HepG2 (cell line): ENCODE data around the gene AGXT. TPM values are rescaled to one million over a fixed set of nuclear protein-coding genes. Genes with fewer than 3 reads are reported as not detected.

ENCODE experiments used
- FIP1L1 ChIP-seq: fragments of 200-400 bp; formaldehyde crosslinking; IDR thresholded peaks from 2 replicates; pipeline ENCODE4 v1.6.1; 2018; ENCODE audit warnings: low read depth, mild to moderate bottlenecking, low read length, moderate library complexity, borderline replicate concordance; ENCODE audit not compliant: insufficient read depth
- GFI1 ChIP-seq: sonication (generic); formaldehyde crosslinking; IDR thresholded peaks from 2 replicates; pipeline ENCODE4 v1.5.0; 2020; ENCODE audit warnings: missing genetic modification reagents, mild to moderate bottlenecking, borderline replicate concordance
- KMT2A ChIP-seq: sonication (generic); formaldehyde crosslinking; IDR thresholded peaks from 2 replicates; pipeline ENCODE4 v1.4.0; 2020; ENCODE audit warnings: missing genetic modification reagents
- MEF2D ChIP-seq: sonication (generic); formaldehyde crosslinking; IDR thresholded peaks from 2 replicates; pipeline ENCODE4 v1.5.1; 2020; ENCODE audit warnings: mild to moderate bottlenecking, missing genetic modification reagents
- POLR2AphosphoS2 ChIP-seq: IDR thresholded peaks from 2 replicates; pipeline ENCODE4 v1.6.1; 2011; ENCODE audit warnings: low read depth, low read length, improper control_type of control experiment
- PRMT3 ChIP-seq: sonication (generic); formaldehyde crosslinking; IDR thresholded peaks from 2 replicates; pipeline ENCODE4 v1.8.1; 2022; ENCODE audit warnings: low read depth, mild to moderate bottlenecking, moderate library complexity, missing genetic modification reagents, borderline replicate concordance
- ZBTB42 ChIP-seq: sonication (generic); formaldehyde crosslinking; IDR thresholded peaks from 2 replicates; pipeline ENCODE4 v1.5.0; 2020; ENCODE audit warnings: mild to moderate bottlenecking, missing genetic modification reagents
- ZFP36 ChIP-seq: fragments of 150-350 bp; IDR thresholded peaks from 2 replicates; pipeline ENCODE4 v1.6.1; 2018; ENCODE audit warnings: borderline replicate concordance, low read length, low read depth; ENCODE audit not compliant: partially characterized antibody
- ZNF251 ChIP-seq: sonication (generic); formaldehyde crosslinking; IDR thresholded peaks from 2 replicates; pipeline ENCODE4 v1.9.0; 2021; ENCODE audit warnings: mild to moderate bottlenecking, missing genetic modification reagents
- ZNF33A ChIP-seq: sonication (generic); formaldehyde crosslinking; IDR thresholded peaks from 2 replicates; pipeline ENCODE4 v1.5.1; 2020; ENCODE audit warnings: missing genetic modification reagents, mild to moderate bottlenecking, moderate library complexity, borderline replicate concordance
- ZNF484 ChIP-seq: sonication (generic); formaldehyde crosslinking; IDR thresholded peaks from 2 replicates; pipeline ENCODE4 v1.5.1; 2020; ENCODE audit warnings: mild to moderate bottlenecking, low read depth, missing genetic modification reagents, borderline replicate concordance
- polyA plus RNA-seq, 8 experiments: library from polyadenylated mRNA; depleted of rRNA in 3 of 8; stranded (reverse) in 7 of 8; unstranded in 1 of 8; fragments of >200 nt; fragmentation: Illumina TruSeq in 4 of 8; extraction: Trizol in 4 of 8; gene quantifications; 2 replicates each; pipeline versions ENCODE4 v1.2.1 to v1.2.3, GENCODE V29; 2011 to 2016; ENCODE audit warnings: low read depth in 4 of 8, missing spikeins in 1 of 8, mixed read lengths in 1 of 8; ENCODE audit not compliant: insufficient read depth in 1 of 8
- total RNA-seq, 5 experiments: library from RNA; depleted of rRNA; stranded (reverse); fragments of >200 nt; fragmentation: Illumina TruSeq; extraction: Trizol; gene quantifications; 2 replicates each; pipeline ENCODE4 v1.2.3, GENCODE V29; 2016; ENCODE audit warnings: low read depth in 1 of 5
- TF ChIP-seq, protein P1 (sequence below): sonication (generic); formaldehyde crosslinking; IDR thresholded peaks from 2 replicates; pipeline ENCODE4 v1.8.0; 2022; ENCODE audit warnings: low read depth, missing genetic modification reagents
- TF ChIP-seq, protein P2 (sequence below): sonication (generic); formaldehyde crosslinking; IDR thresholded peaks from 2 replicates; pipeline ENCODE4 v1.4.0; 2020; ENCODE audit warnings: missing genetic modification reagents
- TF ChIP-seq, protein P3 (sequence below): sonication (generic); formaldehyde crosslinking; IDR thresholded peaks from 2 replicates; pipeline ENCODE4 v1.9.0; 2021; ENCODE audit warnings: mild to moderate bottlenecking, missing genetic modification reagents
- TF ChIP-seq, protein P4 (sequence below): sonication (generic); formaldehyde crosslinking; IDR thresholded peaks from 2 replicates; pipeline ENCODE4 v1.4.0; 2020; ENCODE audit warnings: missing genetic modification reagents

The AGXT gene
- total and polyA plus RNA-seq, 2 of the 13 experiments (the other 11 are each of a cell fraction or from before 2014, with no cell fraction given), result 41.9 to 96.1 TPM

DNA sequence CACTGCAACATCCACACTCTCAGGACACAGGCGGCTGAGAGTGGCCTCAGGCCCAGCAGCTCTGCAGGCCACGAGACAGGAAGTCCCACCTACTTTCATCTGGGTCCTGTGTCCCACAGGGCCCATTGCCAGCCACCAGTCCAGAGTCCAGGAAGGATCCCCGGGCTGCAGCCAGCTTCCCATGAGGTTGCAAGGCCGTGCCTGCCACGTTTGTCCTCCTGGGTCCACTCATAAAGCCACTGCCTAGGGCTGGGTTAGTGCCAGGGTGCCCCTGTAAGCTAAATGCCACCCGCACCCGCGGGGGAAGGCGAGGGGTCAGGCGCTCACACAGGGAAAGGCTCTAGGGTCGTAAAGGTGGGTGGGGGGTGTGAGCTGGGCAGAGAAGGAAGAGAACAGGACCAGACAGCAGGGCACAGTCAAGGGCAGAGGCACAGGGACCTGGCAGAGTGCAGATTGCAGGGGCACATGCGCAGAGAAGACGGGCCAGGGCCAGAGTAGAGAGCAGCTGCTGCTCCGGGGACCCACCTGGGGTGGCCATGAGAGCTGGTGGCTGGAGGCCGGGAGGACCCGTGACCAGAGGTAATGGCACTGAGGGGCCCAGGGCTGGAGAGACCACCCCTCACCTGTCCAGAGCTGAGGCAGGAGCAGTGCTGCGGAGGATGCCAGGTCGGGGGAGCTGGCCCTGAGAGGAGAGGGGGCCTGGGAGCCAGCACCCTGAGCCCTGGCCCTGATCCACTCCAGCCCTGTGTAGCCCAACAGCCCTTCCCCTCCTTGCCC lies 8.0 kb downstream of the AGXT start (continued):
- TF ChIP-seq, protein P1, sequence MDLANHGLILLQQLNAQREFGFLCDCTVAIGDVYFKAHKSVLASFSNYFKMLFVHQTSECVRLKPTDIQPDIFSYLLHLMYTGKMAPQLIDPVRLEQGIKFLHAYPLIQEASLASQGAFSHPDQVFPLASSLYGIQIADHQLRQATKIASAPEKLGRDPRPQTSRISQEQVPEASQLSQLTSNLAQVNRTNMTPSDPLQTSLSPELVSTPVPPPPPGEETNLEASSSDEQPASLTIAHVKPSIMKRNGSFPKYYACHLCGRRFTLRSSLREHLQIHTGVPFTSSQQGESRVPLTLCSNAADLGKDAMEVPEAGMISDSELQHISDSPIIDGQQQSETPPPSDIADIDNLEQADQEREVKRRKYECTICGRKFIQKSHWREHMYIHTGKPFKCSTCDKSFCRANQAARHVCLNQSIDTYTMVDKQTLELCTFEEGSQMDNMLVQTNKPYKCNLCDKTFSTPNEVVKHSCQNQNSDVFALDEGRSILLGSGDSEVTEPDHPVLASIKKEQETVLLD (CRISPR knock-in tag), result no peak
- peak; percentile 15; the same call in 1 of the 2 replicates for TF ChIP-seq PRMT3 (CRISPR knock-in tag)
- TF ChIP-seq GFI1 (CRISPR knock-in tag), result peak; percentile 60; the same call in 1 of the 2 replicates
- TF ChIP-seq ZNF33A (CRISPR knock-in tag), result 0 out of 2 replicates have a peak, but pooled peaks have one; percentile 15
- no peak for TF ChIP-seq ZNF251
- TF ChIP-seq, protein P2, sequence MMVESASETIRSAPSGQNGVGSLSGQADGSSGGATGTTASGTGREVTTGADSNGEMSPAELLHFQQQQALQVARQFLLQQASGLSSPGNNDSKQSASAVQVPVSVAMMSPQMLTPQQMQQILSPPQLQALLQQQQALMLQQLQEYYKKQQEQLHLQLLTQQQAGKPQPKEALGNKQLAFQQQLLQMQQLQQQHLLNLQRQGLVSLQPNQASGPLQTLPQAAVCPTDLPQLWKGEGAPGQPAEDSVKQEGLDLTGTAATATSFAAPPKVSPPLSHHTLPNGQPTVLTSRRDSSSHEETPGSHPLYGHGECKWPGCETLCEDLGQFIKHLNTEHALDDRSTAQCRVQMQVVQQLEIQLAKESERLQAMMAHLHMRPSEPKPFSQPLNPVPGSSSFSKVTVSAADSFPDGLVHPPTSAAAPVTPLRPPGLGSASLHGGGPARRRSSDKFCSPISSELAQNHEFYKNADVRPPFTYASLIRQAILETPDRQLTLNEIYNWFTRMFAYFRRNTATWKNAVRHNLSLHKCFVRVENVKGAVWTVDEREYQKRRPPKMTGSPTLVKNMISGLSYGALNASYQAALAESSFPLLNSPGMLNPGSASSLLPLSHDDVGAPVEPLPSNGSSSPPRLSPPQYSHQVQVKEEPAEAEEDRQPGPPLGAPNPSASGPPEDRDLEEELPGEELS, result peak; percentile 38; the same call in 1 of the 2 replicates
- TF ChIP-seq MEF2D (CRISPR knock-in tag), result peak; percentile 95
- no peak for TF ChIP-seq ZNF484 (CRISPR knock-in tag)
- TF ChIP-seq FIP1L1, result no peak
- TF ChIP-seq POLR2AphosphoS2, result no peak
- TF ChIP-seq, protein P3, sequence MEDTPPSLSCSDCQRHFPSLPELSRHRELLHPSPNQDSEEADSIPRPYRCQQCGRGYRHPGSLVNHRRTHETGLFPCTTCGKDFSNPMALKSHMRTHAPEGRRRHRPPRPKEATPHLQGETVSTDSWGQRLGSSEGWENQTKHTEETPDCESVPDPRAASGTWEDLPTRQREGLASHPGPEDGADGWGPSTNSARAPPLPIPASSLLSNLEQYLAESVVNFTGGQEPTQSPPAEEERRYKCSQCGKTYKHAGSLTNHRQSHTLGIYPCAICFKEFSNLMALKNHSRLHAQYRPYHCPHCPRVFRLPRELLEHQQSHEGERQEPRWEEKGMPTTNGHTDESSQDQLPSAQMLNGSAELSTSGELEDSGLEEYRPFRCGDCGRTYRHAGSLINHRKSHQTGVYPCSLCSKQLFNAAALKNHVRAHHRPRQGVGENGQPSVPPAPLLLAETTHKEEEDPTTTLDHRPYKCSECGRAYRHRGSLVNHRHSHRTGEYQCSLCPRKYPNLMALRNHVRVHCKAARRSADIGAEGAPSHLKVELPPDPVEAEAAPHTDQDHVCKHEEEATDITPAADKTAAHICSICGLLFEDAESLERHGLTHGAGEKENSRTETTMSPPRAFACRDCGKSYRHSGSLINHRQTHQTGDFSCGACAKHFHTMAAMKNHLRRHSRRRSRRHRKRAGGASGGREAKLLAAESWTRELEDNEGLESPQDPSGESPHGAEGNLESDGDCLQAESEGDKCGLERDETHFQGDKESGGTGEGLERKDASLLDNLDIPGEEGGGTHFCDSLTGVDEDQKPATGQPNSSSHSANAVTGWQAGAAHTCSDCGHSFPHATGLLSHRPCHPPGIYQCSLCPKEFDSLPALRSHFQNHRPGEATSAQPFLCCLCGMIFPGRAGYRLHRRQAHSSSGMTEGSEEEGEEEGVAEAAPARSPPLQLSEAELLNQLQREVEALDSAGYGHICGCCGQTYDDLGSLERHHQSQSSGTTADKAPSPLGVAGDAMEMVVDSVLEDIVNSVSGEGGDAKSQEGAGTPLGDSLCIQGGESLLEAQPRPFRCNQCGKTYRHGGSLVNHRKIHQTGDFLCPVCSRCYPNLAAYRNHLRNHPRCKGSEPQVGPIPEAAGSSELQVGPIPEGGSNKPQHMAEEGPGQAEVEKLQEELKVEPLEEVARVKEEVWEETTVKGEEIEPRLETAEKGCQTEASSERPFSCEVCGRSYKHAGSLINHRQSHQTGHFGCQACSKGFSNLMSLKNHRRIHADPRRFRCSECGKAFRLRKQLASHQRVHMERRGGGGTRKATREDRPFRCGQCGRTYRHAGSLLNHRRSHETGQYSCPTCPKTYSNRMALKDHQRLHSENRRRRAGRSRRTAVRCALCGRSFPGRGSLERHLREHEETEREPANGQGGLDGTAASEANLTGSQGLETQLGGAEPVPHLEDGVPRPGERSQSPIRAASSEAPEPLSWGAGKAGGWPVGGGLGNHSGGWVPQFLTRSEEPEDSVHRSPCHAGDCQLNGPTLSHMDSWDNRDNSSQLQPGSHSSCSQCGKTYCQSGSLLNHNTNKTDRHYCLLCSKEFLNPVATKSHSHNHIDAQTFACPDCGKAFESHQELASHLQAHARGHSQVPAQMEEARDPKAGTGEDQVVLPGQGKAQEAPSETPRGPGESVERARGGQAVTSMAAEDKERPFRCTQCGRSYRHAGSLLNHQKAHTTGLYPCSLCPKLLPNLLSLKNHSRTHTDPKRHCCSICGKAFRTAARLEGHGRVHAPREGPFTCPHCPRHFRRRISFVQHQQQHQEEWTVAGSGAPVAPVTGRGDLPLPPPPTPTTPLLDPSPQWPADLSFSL (CRISPR knock-in tag), result no peak
- TF ChIP-seq, protein P4, sequence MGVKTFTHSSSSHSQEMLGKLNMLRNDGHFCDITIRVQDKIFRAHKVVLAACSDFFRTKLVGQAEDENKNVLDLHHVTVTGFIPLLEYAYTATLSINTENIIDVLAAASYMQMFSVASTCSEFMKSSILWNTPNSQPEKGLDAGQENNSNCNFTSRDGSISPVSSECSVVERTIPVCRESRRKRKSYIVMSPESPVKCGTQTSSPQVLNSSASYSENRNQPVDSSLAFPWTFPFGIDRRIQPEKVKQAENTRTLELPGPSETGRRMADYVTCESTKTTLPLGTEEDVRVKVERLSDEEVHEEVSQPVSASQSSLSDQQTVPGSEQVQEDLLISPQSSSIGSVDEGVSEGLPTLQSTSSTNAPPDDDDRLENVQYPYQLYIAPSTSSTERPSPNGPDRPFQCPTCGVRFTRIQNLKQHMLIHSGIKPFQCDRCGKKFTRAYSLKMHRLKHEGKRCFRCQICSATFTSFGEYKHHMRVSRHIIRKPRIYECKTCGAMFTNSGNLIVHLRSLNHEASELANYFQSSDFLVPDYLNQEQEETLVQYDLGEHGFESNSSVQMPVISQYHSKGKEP, result peak; percentile 90
- no peak for TF ChIP-seq KMT2A (CRISPR knock-in tag)
- TF ChIP-seq ZBTB42 (CRISPR knock-in tag), result peak; percentile 43; the same call in 1 of the 2 replicates
- TF ChIP-seq ZFP36, result no peak
